WI38 (cell line): ENCODE data around the gene DPYSL3.

ENCODE experiments used
- H3K4me3 ChIP-seq: 2 replicates; pipeline ENCODE4 v1.5.1; 2011; ENCODE audit warnings: low read depth, mild to moderate bottlenecking, control low read depth, low read length
- CTCF ChIP-seq: IDR thresholded peaks from 2 replicates; pipeline ENCODE4 v1.5.1; 2012; ENCODE audit warnings: low read depth, mild to moderate bottlenecking, control low read depth, low read length

DPYSL3 gene

GRCh38 chr5:147427521-147428401 lies 82.1 kb downstream of the DPYSL3 start:
- no peak for TF ChIP-seq CTCF
- no peak overlapping the region for H3K4me3 ChIP-seq

- TF ChIP-seq CTCF, result no peak
- no peak overlapping the region for H3K4me3 ChIP-seq
These were observed 83.1 kb downstream of the DPYSL3 start for GRCh38 chr5:147426640-147427327.

- no peak overlapping the region; the same call in 1 of the 2 replicates for H3K4me3 ChIP-seq
- TF ChIP-seq CTCF, result no peak
These were observed 91.3 kb downstream of the DPYSL3 start for GRCh38 chr5:147418613-147419012.

GRCh38 chr5:147417135-147417813 lies 92.6 kb downstream of the DPYSL3 start:
- no peak overlapping the region for H3K4me3 ChIP-seq
- no peak for TF ChIP-seq CTCF

GRCh38 chr5:147415651-147416050 lies 94.2 kb downstream of the DPYSL3 start:
- no peak for TF ChIP-seq CTCF
- no peak overlapping the region for H3K4me3 ChIP-seq

- TF ChIP-seq CTCF, result no peak
These were observed 96.6 kb downstream of the DPYSL3 start for GRCh38 chr5:147413266-147413665.

More at GRCh38 chr5:147413266-147413665, 96.6 kb downstream of the DPYSL3 start:
- H3K4me3 ChIP-seq, result no peak overlapping the region
